ENCODE measurements around the gene CCDC88C. TPM values are rescaled to one million over a fixed set of nuclear protein-coding genes. Genes with fewer than 3 reads are reported as not detected.

CCDC88C gene
- total and polyA plus RNA-seq, 7 donors: 0.95 to 45.7 (median 3.9) TPM

DNA sequence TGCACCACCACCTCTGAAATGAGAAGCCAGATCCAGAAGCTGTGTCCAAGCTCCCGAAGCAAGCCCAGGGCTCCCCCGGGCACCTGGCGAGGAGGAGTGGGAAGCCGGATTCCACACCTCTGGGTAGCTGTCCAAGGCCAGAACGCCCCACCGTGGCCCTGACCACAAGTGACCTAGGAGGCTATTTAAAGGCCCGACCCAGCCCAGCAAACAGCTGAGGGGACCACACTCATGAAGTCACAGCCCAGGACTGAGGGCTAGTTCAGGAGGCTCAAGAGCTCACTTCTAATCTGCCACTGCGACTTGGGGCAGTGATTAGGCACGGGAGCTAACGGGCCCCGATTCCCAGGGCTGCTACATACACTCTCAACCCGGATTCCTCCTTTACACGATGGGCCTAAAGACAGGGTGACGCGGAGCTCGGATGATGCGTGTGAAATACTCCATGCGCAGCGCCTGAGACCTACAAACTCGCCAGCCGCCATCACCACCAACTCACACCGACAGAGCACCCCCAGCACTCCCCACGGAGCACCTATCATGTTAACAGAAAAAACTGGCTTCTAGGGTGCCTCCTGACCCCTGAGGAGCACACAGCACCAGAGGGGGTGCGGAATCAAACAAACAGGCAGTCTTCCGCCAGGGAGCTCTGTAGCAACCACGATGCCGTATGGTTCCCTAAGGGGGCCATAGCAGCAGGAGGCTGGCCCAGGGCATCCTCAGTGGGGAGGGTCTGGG is 89.1 kb downstream of the CCDC88C start:
- Histone ChIP-seq H3K4me1 (peaks cover 0 to 10% (median 4%) of the 10 kb centered on the region in 4 donors), H3K9me3 (no peaks in the 10 kb centered on the region), H3K4me3 (no peak overlapping the region), H3K27ac (no peak overlapping the region), H3K27me3 (no peaks in the 10 kb centered on the region), H3K36me3 (no peaks in the 10 kb centered on the region)
- intact Hi-C loops (cut with DNase I): no loop called here
- DNase-seq: no peak
- WGBS, 2 donors: 89 to 92% methylated on average over 27 of the region's 27 CpGs
- TF ChIP-seq POLR2A (IDR thresholded peaks at IDR 0.05) (no peak), POLR2AphosphoS5 (IDR thresholded peaks at IDR 0.05) (no peak), EP300 (IDR thresholded peaks at IDR 0.05) (no peak)
- TF ChIP-seq, protein P1, sequence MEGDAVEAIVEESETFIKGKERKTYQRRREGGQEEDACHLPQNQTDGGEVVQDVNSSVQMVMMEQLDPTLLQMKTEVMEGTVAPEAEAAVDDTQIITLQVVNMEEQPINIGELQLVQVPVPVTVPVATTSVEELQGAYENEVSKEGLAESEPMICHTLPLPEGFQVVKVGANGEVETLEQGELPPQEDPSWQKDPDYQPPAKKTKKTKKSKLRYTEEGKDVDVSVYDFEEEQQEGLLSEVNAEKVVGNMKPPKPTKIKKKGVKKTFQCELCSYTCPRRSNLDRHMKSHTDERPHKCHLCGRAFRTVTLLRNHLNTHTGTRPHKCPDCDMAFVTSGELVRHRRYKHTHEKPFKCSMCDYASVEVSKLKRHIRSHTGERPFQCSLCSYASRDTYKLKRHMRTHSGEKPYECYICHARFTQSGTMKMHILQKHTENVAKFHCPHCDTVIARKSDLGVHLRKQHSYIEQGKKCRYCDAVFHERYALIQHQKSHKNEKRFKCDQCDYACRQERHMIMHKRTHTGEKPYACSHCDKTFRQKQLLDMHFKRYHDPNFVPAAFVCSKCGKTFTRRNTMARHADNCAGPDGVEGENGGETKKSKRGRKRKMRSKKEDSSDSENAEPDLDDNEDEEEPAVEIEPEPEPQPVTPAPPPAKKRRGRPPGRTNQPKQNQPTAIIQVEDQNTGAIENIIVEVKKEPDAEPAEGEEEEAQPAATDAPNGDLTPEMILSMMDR (IDR thresholded peaks at IDR 0.05): no peak

DNA sequence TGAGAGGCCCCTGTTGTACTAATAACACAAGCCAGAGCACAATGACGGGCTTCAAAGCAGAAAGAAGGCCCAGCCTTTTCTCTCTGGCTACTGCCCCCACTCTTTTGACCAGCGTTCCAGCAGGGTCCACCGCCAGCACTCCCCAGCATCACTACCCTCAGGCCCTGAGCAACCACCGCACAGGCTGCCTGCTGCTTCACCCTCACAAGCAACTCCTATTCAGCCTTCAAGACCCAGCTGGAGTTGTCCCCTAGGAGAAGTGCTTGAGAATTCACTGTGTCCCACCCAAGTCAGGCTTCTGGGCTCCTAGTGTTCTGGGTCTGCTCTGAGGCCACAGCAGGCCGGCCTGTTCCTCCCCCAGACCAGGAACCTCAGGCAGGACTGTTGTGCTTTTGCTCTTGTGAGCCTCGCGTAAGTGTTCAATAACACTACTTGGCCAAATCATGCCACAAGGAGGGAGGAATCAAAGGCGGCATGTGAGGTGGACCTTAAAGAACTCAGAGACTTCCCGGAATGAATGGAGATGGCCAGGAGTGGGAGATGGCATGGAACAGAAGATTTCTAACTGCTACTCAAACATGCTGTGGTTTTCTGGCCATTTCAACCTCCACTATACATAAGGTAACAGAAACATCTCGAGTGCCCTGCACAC is 89.8 kb downstream of the CCDC88C start:
- Histone ChIP-seq H3K4me1 (peaks cover 0 to 11% (median 5%) of the 10 kb centered on the region in 4 donors), H3K9me3 (no peaks in the 10 kb centered on the region), H3K27me3 (no peaks in the 10 kb centered on the region), H3K27ac (no peak overlapping the region), H3K4me3 (no peak overlapping the region), H3K36me3 (no peaks in the 10 kb centered on the region)
- TF ChIP-seq POLR2AphosphoS5 (IDR thresholded peaks at IDR 0.05): no peak
- no peak for TF ChIP-seq EP300 (IDR thresholded peaks at IDR 0.05)
- no peak for TF ChIP-seq POLR2A (IDR thresholded peaks at IDR 0.05)
- TF ChIP-seq, protein P1 (IDR thresholded peaks at IDR 0.05): no peak
- intact Hi-C loops (cut with DNase I): no loop called here
- WGBS, 2 donors: 95% methylated on average over 10 of the region's 10 CpGs
- DNase-seq: no peak

DNA sequence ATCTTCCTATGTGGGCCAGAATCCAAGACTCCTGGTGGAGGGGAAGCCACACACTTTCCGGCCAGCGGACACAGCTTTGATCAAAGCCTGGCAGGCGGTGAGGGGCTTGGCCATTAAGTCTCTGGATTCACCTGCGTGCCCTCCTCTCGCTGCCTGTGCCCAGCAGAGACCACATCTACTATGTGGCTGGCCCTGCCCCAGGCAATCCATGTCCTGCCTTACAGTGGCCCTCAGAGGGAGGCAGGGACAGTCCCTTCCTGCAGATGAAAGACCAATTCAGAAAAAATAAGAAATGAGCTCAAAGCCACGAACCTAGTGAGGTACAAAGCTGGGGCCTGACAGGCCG is 90.4 kb downstream of the CCDC88C start:
- WGBS, 2 donors: 85 to 94% methylated on average over 7 of the region's 7 CpGs
- Histone ChIP-seq H3K9me3 (no peaks in the 10 kb centered on the region), H3K27me3 (no peaks in the 10 kb centered on the region), H3K4me1 (peaks cover 0 to 11% (median 5%) of the 10 kb centered on the region in 4 donors), H3K36me3 (no peaks in the 10 kb centered on the region), H3K4me3 (no peak overlapping the region), H3K27ac (no peak overlapping the region)
- TF ChIP-seq, protein P1 (IDR thresholded peaks at IDR 0.05): no peak
- no peak for TF ChIP-seq POLR2AphosphoS5 (IDR thresholded peaks at IDR 0.05)
- no peak for TF ChIP-seq POLR2A (IDR thresholded peaks at IDR 0.05)
- intact Hi-C loops (cut with DNase I): no loop called here
- no peak for DNase-seq

DNA sequence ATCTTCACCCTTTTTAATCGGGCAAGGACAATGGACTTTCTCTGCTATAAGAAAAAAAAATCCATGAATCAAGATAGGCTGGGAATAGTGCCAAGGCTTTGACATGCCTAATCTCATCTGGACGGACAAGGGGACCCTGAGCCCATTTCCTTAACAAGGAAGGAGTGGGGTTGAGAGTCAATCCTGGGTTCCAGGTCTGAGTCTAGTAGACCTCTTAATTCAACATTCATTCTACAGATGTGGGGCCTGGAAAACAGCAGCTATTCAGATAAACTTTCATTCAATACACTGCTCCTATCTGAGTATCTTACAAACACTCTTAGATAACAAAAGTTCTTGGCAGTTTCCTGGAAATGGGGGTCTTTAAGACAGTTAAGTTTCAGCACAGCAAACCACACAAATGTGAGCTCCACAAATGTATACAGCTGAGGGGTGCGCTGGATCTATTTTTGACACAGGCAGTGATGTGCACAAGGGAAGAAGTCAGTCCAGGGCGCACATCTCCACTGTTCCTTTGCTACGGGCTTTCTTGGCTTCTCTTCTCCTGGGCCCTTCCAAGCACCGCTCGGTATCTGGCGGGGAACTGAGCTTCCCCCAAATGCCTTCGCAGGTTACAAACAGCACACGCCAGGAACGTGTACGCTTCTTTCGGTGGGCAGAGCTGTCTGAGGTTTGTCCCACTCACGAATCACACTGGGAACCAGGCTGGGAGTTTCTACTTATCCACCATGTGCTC is 90.9 kb downstream of the CCDC88C start:
- H3K27me3 ChIP-seq: no peaks in the 10 kb centered on the region
- H3K36me3 ChIP-seq: no peaks in the 10 kb centered on the region
- WGBS, 2 donors: 83% methylated on average over 14 of the region's 14 CpGs
- H3K4me1 ChIP-seq: peaks cover 0 to 11% (median 5%) of the 10 kb centered on the region in 4 donors
- H3K9me3 ChIP-seq: no peaks in the 10 kb centered on the region
- TF ChIP-seq POLR2A (IDR thresholded peaks at IDR 0.05) (no peak), POLR2AphosphoS5 (IDR thresholded peaks at IDR 0.05) (no peak), EP300 (IDR thresholded peaks at IDR 0.05) (no peak)
- TF ChIP-seq, protein P1 (IDR thresholded peaks at IDR 0.05): no peak
- DNase-seq: no peak
- no peak overlapping the region for H3K27ac ChIP-seq
- H3K4me3 ChIP-seq: no peak overlapping the region
- intact Hi-C loops (cut with DNase I): no loop called here
